ENCODE measurements around the gene CAMK4.
A peak's percentile ranks its signal among the peaks of the same experiment; 100 is the strongest.

Gene CAMK4

DNA sequence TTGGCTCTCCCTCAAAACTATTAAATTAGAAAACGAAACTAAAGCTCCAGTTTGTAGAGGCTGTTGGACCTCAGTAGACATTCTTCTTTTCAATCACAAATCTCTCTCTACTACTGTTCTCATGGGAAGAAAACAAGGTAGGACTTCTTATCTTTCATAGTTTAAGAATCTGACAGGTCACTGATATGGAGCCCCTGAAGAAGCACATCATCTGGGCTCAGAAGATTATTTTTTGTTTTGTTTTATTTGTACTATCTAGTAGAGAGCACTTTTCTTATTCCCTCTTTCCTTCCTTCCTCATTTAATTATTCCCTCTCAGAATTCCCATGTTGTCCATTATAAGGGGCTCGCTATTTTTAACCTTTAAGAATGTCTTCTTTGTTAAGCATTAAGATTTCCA lies 261.9 kb downstream of the CAMK4 start:
- DNase-seq (ENCODE audit: low read depth in 2 of 2), result no peak

GRCh38 chr5:111486926-111487325 lies 262.7 kb downstream of the CAMK4 start:
- no peak for DNase-seq (ENCODE audit: low read depth in 2 of 2)

DNA sequence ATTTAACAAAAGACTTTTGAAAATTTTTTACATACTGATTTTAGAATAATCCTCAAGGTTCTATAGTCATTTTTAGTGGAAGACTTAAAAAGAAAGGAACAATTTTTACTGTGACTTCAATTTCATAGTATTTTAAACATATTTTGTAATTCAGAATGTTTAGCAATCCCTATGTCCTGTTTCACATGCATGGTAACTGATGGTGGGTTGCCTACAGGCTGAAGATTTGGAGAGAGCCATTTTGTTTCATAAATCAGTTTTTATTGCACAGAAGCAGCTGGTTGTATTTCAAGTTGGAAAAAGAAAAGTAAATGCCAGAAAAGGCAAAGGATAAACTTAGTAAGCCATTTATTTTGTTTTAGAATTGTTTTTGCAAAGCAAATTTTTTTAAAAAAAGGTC lies 264.2 kb downstream of the CAMK4 start:
- DNase-seq (ENCODE audit: low read depth in 2 of 2), result no peak

- no peak for DNase-seq (ENCODE audit: low read depth in 2 of 2)
Observed at GRCh38 chr5:111493031-111493430, 268.8 kb downstream of the CAMK4 start.

GRCh38 chr5:111494355-111494999 lies 270.3 kb downstream of the CAMK4 start:
- peak in 1 of 2 experiments; percentile 6 for DNase-seq (ENCODE audit: low read depth in 2 of 2)

DNA sequence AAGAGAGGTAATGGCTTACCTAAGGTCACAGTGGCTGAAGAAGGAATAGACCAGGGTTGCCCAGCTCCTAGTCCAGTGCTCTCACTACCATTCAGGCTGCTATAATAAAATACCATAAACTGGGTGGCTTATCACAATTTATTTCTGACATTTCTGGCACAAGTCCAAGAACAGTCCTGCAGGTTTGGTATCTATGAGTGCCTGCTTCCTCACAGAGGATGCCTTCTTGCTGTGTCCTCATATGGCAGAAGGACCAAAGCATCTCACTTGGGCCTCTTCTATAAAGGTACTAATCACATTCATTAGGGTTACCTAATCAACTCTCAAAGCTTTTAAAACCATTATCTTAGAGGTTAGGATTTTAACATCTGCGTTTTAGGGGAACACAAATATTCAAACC lies 271.0 kb downstream of the CAMK4 start:
- no peak for DNase-seq (ENCODE audit: low read depth in 2 of 2)

- DNase-seq (ENCODE audit: low read depth in 2 of 2), result no peak
Observed at GRCh38 chr5:111498346-111498745, 274.2 kb downstream of the CAMK4 start.

DNA sequence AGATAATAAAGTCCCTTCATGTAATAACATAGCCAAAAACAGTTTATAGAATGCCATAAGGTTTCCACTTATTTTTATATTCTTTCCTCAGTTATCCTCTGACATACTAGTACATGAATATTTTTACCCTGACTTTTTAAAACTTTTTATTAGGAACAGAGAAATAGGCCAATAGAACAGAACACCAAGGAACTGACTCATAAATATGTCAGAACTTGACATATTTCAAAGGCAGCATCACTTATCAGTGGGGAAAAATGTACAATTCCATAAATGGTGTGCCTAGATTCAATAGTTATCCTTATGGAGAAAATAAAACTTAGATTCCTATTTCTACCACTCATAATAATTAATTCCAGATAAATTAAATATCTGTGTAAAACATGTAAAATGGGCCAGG lies 278.8 kb downstream of the CAMK4 start:
- peak; percentile 28 to 36 for DNase-seq (ENCODE audit: low read depth in 2 of 2)

DNA sequence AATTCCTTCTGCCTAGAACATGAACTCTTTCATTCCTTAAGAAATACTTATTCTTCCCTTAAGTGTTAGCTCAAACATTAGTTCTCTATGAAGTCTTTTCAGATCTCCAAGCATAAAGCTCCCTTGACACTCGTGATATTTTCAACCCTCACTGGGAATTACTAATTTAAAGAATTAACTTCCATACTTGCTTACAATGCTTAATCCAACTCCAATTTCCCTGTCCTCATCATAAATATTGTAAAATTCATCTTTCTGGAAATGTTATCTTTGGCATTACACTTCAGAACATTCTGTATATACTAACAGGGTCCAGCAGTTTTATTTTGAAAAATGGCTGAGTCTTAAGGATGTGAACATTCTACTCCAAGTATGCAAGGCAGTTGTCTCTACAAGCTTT lies 280.9 kb downstream of the CAMK4 start:
- DNase-seq (ENCODE audit: low read depth in 2 of 2), result no peak

GRCh38 chr5:111507276-111507675 lies 283.1 kb downstream of the CAMK4 start:
- no peak for DNase-seq (ENCODE audit: low read depth in 2 of 2)

DNA sequence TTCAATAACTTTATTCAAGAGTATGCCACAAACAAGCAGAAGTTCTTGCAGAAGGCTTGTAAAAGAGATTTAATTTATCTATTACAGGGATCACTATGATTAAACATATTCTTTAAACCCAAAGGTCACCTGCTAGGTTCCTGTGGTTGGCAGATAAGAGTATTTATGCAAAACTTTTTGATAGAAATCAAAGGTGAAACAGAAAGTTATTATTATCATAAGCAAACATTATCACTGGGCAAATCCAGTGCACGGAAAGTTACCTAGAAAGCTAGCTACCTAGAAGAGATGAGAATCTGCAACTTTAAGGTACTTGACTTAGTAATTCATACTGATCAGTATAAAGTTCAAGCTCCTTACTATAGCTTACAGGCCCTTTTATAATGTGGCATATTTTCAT lies 284.9 kb downstream of the CAMK4 start:
- no peak for DNase-seq (ENCODE audit: low read depth in 2 of 2)

DNA sequence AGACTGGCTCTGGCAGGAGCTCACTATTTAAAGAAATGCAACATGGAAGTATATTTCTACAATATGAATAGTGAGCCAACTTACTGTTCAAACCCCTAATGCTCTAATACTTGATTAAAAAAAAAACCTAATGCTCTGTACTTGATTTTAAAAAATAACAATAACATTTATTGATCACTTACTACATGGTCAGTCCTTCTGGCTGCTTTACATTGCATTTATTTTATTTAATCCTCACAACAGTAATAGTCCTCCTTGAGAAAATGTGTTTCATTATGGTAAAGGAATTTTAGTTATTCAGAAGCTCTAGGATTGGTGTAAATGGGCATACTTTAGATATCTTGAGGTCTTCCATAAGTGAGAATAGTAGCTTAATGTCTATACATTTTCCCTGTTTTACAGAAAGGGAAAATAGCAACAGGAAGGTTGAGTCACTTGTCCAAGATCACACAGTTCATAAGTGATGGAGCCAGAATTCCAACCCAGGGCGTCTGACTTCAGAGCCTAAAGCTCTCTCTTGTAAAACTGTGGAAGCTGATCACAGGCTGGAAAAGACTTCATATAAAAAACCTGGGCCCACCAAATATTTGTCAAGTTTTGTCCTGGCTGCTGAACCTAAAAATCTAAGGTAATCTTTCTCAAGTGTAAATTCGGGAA lies 287.1 kb downstream of the CAMK4 start:
- DNase-seq (ENCODE audit: low read depth in 2 of 2), result peak; percentile 3 to 6

GRCh38 chr5:111511831-111512374 lies 287.7 kb downstream of the CAMK4 start:
- peak in 1 of 2 experiments; percentile 2 for DNase-seq (ENCODE audit: low read depth in 2 of 2)

GRCh38 chr5:111512375-111513130 lies 288.4 kb downstream of the CAMK4 start, which contains the start of gene STARD4:
Gene STARD4 (minus strand): TSS chr5:111512535. CDS start chr5:111507433, 5,102 bp downstream.
- peak; percentile 94 to 95 for DNase-seq (ENCODE audit: low read depth in 2 of 2)

DNA sequence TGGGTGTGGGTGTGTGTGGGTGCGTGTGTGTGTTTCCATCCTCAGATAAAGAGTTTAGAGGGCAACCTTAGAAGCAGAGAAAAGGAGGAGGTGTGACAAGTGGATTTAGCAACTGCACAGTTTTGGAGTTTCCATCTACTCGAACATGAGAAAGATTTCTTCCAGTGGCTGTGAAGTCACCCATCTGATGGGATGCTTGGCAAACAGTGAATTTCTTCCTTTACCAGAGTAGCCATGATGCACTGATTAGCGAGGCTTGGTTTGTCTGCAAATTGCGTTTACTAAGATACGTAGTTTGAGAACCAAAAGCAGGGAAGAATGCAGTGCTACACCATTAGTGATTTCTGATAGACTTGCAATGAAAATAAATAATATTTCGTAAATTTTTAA lies 288.9 kb downstream of the CAMK4 start:
- no peak for DNase-seq (ENCODE audit: low read depth in 2 of 2)

DNA sequence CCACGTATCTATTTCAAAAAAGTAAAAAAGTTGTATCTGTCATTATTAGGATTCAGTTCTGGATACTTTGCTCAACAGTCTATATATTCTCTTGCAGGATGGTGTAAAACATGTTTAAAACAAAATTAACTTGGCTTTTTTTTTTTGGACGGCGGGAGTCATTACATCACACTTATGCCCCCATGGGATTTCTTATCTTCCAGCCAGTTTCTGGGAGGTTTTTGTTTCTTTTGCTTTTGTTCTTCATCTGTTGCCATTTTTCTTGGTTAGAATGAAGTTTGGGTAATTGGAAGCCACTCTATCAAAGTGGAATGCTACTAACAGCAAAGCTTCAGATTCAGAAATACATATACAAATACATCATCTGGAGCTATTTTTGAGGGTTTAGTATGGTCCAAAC lies 289.9 kb downstream of the CAMK4 start:
- no peak for DNase-seq (ENCODE audit: low read depth in 2 of 2)

GRCh38 chr5:111517853-111518501 lies 293.8 kb downstream of the CAMK4 start:
- DNase-seq (ENCODE audit: low read depth in 2 of 2), result no peak

- DNase-seq (ENCODE audit: low read depth in 2 of 2), result no peak
Observed at GRCh38 chr5:111518777-111519176, 294.6 kb downstream of the CAMK4 start.

DNA sequence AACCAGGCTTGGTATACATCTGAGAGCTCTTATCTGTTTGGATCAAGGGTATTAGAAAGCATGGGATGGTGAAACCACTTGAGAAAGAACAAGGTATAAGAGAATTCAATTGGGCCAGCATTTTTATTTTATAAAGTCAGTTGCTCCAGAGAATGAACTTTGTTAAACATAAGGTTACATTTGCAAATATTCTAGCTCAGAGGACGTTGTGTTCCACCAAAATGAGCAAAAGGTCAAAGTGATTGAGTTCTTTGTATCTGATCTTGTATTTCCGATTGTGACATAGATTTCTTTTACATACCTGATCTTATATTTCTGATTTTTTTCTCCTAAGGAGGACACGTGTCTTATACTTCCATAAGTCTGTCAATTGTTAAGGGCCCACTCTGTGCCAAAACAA lies 296.7 kb downstream of the CAMK4 start:
- DNase-seq (ENCODE audit: low read depth in 2 of 2), result no peak

GRCh38 chr5:111528056-111528455 lies 303.9 kb downstream of the CAMK4 start:
- DNase-seq (ENCODE audit: low read depth in 2 of 2), result no peak

- DNase-seq (ENCODE audit: low read depth in 2 of 2), result peak; percentile 18 to 24
Observed at GRCh38 chr5:111530298-111530740, 306.1 kb downstream of the CAMK4 start.

All from fibroblast of skin of left quadriceps (primary cell).